ENCODE data around the gene SYNPO2L. TPM values are rescaled to one million over a fixed set of nuclear protein-coding genes. Genes with fewer than 3 reads are reported as not detected.

The SYNPO2L gene
- total RNA-seq, 4 donors from 2014 or later: not detected

DNA sequence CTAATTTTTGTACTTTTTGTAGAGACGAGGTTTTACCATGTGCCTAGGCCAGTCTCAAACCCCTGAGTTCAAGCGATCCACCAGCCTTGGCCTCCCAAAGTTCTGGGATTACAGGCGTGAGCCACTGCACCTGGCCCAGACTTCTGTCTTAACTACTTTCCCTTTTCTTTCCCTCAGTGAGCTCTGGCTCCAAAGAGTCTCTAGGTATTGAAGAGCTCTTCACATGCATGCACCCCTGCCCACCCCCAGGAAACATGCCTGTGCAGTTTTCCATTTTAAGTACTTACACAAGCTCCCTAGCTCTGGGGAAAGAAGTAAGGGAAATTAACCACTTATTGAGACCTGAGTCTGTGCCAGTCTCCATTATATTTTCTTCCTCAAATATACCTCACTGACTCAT, 16.5 kb downstream of the SYNPO2L start:
- H3K4me1 ChIP-seq: no peaks in the 10 kb centered on the region
- no peaks in the 10 kb centered on the region for H3K36me3 ChIP-seq
- no peak for DNase-seq
- H3K27me3 ChIP-seq: no peaks in the 10 kb centered on the region
- TF ChIP-seq, protein P1, sequence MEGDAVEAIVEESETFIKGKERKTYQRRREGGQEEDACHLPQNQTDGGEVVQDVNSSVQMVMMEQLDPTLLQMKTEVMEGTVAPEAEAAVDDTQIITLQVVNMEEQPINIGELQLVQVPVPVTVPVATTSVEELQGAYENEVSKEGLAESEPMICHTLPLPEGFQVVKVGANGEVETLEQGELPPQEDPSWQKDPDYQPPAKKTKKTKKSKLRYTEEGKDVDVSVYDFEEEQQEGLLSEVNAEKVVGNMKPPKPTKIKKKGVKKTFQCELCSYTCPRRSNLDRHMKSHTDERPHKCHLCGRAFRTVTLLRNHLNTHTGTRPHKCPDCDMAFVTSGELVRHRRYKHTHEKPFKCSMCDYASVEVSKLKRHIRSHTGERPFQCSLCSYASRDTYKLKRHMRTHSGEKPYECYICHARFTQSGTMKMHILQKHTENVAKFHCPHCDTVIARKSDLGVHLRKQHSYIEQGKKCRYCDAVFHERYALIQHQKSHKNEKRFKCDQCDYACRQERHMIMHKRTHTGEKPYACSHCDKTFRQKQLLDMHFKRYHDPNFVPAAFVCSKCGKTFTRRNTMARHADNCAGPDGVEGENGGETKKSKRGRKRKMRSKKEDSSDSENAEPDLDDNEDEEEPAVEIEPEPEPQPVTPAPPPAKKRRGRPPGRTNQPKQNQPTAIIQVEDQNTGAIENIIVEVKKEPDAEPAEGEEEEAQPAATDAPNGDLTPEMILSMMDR (IDR thresholded peaks at IDR 0.05): no peak
- no peak for TF ChIP-seq POLR2A (IDR thresholded peaks at IDR 0.05)
- no peaks in the 10 kb centered on the region for H3K9me3 ChIP-seq
- H3K27ac ChIP-seq: no peak overlapping the region
- H3K4me3 ChIP-seq: no peak overlapping the region

DNA sequence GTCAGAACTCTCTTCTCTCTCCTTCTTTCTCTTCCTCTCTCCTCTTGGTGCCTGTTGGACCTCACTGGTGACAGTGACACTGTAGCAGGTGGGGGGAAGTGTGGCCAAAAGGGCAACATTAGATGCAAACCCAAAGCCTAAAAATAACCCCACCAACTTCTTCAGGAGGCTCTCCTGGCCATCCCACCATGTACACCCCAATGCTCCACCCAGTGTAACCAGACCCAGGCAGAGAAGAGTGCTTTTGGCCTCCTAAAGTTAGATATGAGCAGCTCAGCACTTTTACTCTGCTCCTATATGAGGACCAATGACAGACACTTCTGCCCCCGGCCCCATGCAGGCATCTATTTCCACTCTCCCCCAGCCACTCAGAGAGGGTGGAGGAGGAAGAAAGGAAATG, 20.0 kb downstream of the SYNPO2L start:
- Histone ChIP-seq H3K4me3 (no peak overlapping the region), H3K27ac (no peak overlapping the region), H3K4me1 (no peaks in the 10 kb centered on the region), H3K36me3 (no peaks in the 10 kb centered on the region), H3K9me3 (no peaks in the 10 kb centered on the region), H3K27me3 (no peaks in the 10 kb centered on the region)
- DNase-seq: no peak
- TF ChIP-seq POLR2A (IDR thresholded peaks at IDR 0.05): no peak
- TF ChIP-seq, protein P1 (IDR thresholded peaks at IDR 0.05): no peak

DNA sequence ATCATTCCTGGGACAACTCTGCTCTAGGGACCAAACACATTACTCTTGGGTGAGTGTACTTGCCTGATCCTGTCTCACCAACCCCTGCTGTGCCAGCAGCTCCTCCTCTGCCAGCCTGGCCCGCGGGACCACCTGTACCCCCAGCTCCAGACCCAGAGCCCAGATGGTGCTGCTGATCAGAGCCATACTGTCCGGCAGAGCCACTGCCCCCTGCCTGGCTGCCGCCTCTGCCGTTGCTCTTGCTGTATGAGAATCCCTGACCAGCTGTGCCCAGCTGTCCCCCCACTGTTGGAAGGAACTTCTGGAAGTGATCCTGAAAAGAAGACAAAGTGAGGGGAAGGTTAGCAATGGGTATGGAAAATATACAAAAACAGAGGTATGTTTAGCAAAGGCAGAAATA, 21.4 kb downstream of the SYNPO2L start:
- no peaks in the 10 kb centered on the region for H3K27me3 ChIP-seq
- peak in 1 of 3 donors; percentile 15 for DNase-seq
- no peaks in the 10 kb centered on the region for H3K9me3 ChIP-seq
- H3K27ac ChIP-seq: no peak overlapping the region
- TF ChIP-seq, protein P1 (IDR thresholded peaks at IDR 0.05): no peak
- no peak for TF ChIP-seq POLR2A (IDR thresholded peaks at IDR 0.05)
- no peaks in the 10 kb centered on the region for H3K4me1 ChIP-seq
- H3K4me3 ChIP-seq: no peak overlapping the region
- no peaks in the 10 kb centered on the region for H3K36me3 ChIP-seq

DNA sequence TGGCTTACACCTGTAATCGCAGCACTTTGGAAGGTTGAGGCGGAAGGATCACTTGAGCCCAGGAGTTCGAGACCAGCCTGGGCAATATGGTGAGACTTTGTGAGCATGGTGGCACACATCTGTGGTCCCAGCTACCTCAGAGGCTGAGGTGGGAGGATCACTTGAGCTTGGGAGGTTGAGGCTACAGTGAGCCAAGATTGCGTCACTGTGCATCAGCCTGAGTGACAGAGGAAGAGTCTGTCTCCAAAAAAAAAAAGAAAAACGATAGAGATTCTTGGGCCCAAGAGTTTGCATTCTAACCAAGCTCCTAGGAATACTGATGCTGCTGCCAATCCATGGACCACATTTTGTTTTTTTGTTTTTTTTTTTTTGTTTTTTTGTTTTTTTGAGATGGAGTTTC, 26.7 kb downstream of the SYNPO2L start:
- Histone ChIP-seq H3K27ac (no peak overlapping the region), H3K4me1 (peaks cover 0 to 12% (median 2%) of the 10 kb centered on the region in 4 donors), H3K36me3 (no peaks in the 10 kb centered on the region), H3K27me3 (no peaks in the 10 kb centered on the region), H3K4me3 (no peak overlapping the region), H3K9me3 (no peaks in the 10 kb centered on the region)
- DNase-seq: no peak
- no peak for TF ChIP-seq POLR2A (IDR thresholded peaks at IDR 0.05)
- TF ChIP-seq, protein P1 (IDR thresholded peaks at IDR 0.05): no peak

DNA sequence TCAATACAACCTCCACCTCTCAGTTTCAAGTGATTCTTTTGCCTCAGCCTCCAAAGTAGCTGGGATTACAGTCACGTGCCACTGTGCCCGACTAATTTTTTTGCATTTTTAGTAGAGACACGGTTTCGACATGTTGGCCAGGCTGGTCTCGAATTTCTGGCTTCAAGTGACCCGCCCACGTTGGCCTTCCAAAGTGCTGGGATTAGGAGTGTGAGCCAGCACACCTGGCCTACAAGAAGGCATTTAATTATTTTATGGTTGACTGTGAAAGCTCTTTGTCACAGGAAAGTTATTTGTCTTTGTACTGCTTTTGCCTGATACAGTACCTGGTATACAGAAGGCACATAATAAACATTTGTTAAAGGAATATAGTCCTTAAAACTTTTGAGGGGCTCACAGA, 27.4 kb downstream of the SYNPO2L start:
- Histone ChIP-seq H3K4me3 (no peak overlapping the region), H3K4me1 (peaks cover 0 to 12% (median 2%) of the 10 kb centered on the region in 4 donors), H3K9me3 (no peaks in the 10 kb centered on the region), H3K27ac (peak overlapping the region in 1 of 4 donors; percentile 4), H3K27me3 (no peaks in the 10 kb centered on the region), H3K36me3 (no peaks in the 10 kb centered on the region)
- DNase-seq: peak in 1 of 3 donors; percentile 60
- TF ChIP-seq, protein P1 (IDR thresholded peaks at IDR 0.05): no peak
- TF ChIP-seq POLR2A (IDR thresholded peaks at IDR 0.05): no peak

DNA sequence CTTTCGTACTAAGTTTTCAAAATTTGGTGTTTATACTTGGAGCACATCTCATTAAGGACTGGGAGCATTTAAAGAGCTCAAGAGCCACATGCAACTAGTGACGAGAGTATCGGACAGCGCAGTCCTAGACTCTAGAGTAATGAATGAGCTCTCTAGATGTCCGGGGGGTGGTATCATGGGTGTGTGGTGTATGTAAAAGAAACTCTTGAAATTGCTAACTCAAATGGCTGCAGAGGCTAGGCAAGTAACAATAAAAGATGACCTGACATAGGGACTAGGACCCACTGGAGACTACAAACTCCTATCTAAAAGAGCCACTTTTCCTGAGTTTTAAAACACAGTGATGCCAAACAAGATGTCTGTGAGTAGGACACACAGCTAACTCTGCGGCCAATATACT, 28.5 kb downstream of the SYNPO2L start:
- Histone ChIP-seq H3K27ac (no peak overlapping the region), H3K4me1 (peaks cover 0 to 12% (median 2%) of the 10 kb centered on the region in 4 donors), H3K9me3 (no peaks in the 10 kb centered on the region), H3K27me3 (no peaks in the 10 kb centered on the region), H3K36me3 (no peaks in the 10 kb centered on the region), H3K4me3 (no peak overlapping the region)
- no peak for TF ChIP-seq POLR2A (IDR thresholded peaks at IDR 0.05)
- TF ChIP-seq, protein P1 (IDR thresholded peaks at IDR 0.05): no peak
- DNase-seq: peak in 1 of 3 donors; percentile 27

Measured in Peyer's patch (tissue), 4 donors.